Measurements from ENCODE around the gene PRKN. TPM values are rescaled to one million over a fixed set of nuclear protein-coding genes. Genes with fewer than 3 reads are reported as not detected.

The PRKN gene
- total RNA-seq, 2 experiments from 2014 or later, result 0.63 TPM; not detected in 1

GRCh38 chr6:161744211-161745067 lies 983.1 kb downstream of the PRKN start:
- no peaks in the 10 kb centered on the region for H3K4me1 Mint-ChIP-seq (ENCODE audit: low read depth)
- H3K27ac Mint-ChIP-seq, result no peak overlapping the region
- ATAC-seq (no peak), DNase-seq (no peak)
- H3K9me3 Mint-ChIP-seq (ENCODE audit: insufficient read depth), result peaks cover 3% of the 10 kb centered on the region
- no peaks in the 10 kb centered on the region for H3K36me3 Mint-ChIP-seq (ENCODE audit: low read depth)
- H3K4me3 Mint-ChIP-seq, result no peak overlapping the region
- POLR2A ChIA-PET, result no interaction called here
- CTCF ChIA-PET, result no interaction called here
- no peaks in the 10 kb centered on the region for H3K27me3 Mint-ChIP-seq (ENCODE audit: low read depth)

- H3K27ac Mint-ChIP-seq, result no peak overlapping the region
- DNase-seq (no peak), ATAC-seq (no peak)
- H3K36me3 Mint-ChIP-seq (ENCODE audit: low read depth), result no peaks in the 10 kb centered on the region
- no peaks in the 10 kb centered on the region for H3K4me1 Mint-ChIP-seq (ENCODE audit: low read depth)
- no peak overlapping the region for H3K4me3 Mint-ChIP-seq
- H3K27me3 Mint-ChIP-seq (ENCODE audit: low read depth), result no peaks in the 10 kb centered on the region
- ChIA-PET POLR2A (no interaction called here), CTCF (no interaction called here)
- H3K9me3 Mint-ChIP-seq (ENCODE audit: insufficient read depth), result peaks cover 3% of the 10 kb centered on the region
Measured at GRCh38 chr6:161743509-161744178, 983.9 kb downstream of the PRKN start.

GRCh38 chr6:161740486-161740885 lies 987.1 kb downstream of the PRKN start:
- DNase-seq, result no peak
- Mint-ChIP-seq H3K9me3 (ENCODE audit: insufficient read depth) (peaks cover 3% of the 10 kb centered on the region), H3K27me3 (ENCODE audit: low read depth) (no peaks in the 10 kb centered on the region), H3K36me3 (ENCODE audit: low read depth) (no peaks in the 10 kb centered on the region), H3K4me3 (no peak overlapping the region), H3K4me1 (ENCODE audit: low read depth) (no peaks in the 10 kb centered on the region), H3K27ac (no peak overlapping the region)
- POLR2A ChIA-PET, result no interaction called here
- CTCF ChIA-PET, result no interaction called here
- no peak for ATAC-seq

GRCh38 chr6:161736781-161737292 lies 990.7 kb downstream of the PRKN start:
- CTCF ChIA-PET, result no interaction called here
- Mint-ChIP-seq H3K27me3 (ENCODE audit: low read depth) (no peaks in the 10 kb centered on the region), H3K4me3 (no peak overlapping the region), H3K9me3 (ENCODE audit: insufficient read depth) (peaks cover 3% of the 10 kb centered on the region), H3K4me1 (ENCODE audit: low read depth) (no peaks in the 10 kb centered on the region), H3K27ac (no peak overlapping the region), H3K36me3 (ENCODE audit: low read depth) (no peaks in the 10 kb centered on the region)
- POLR2A ChIA-PET, result no interaction called here
- ATAC-seq (no peak), DNase-seq (no peak)

- Mint-ChIP-seq H3K36me3 (ENCODE audit: low read depth) (no peaks in the 10 kb centered on the region), H3K27me3 (ENCODE audit: low read depth) (no peaks in the 10 kb centered on the region)
Measured at GRCh38 chr6:161736326-161736725, 991.2 kb downstream of the PRKN start.

GRCh38 chr6:161732594-161732993 lies 995.0 kb downstream of the PRKN start:
- CTCF ChIA-PET, result no interaction called here
- no peaks in the 10 kb centered on the region for H3K36me3 Mint-ChIP-seq (ENCODE audit: low read depth)
- no peak overlapping the region for H3K27ac Mint-ChIP-seq
- no peaks in the 10 kb centered on the region for H3K4me1 Mint-ChIP-seq (ENCODE audit: low read depth)
- POLR2A ChIA-PET, result no interaction called here
- no peak for ATAC-seq
- H3K4me3 Mint-ChIP-seq, result no peak overlapping the region
- no peaks in the 10 kb centered on the region for H3K27me3 Mint-ChIP-seq (ENCODE audit: low read depth)
- H3K9me3 Mint-ChIP-seq (ENCODE audit: insufficient read depth), result no peaks in the 10 kb centered on the region
- no peak for DNase-seq

More at GRCh38 chr6:161736326-161736725, 991.2 kb downstream of the PRKN start:
- no peak for ATAC-seq
- CTCF ChIA-PET, result no interaction called here
- H3K27ac Mint-ChIP-seq, result no peak overlapping the region
- DNase-seq, result no peak
- peaks cover 3% of the 10 kb centered on the region for H3K9me3 Mint-ChIP-seq (ENCODE audit: insufficient read depth)
- POLR2A ChIA-PET, result no interaction called here
- H3K4me1 Mint-ChIP-seq (ENCODE audit: low read depth), result no peaks in the 10 kb centered on the region
- no peak overlapping the region for H3K4me3 Mint-ChIP-seq

GRCh38 chr6:161727083-161727833 lies 1000.3 kb downstream of the PRKN start:
- ATAC-seq (no peak), DNase-seq (no peak)
- Mint-ChIP-seq H3K9me3 (ENCODE audit: insufficient read depth) (no peaks in the 10 kb centered on the region), H3K27ac (no peak overlapping the region), H3K27me3 (ENCODE audit: low read depth) (no peaks in the 10 kb centered on the region), H3K4me3 (no peak overlapping the region), H3K4me1 (ENCODE audit: low read depth) (no peaks in the 10 kb centered on the region), H3K36me3 (ENCODE audit: low read depth) (no peaks in the 10 kb centered on the region)
- CTCF ChIA-PET, result no interaction called here
- POLR2A ChIA-PET, result no interaction called here

GRCh38 chr6:161722394-161722793 lies 1005.2 kb downstream of the PRKN start:
- no peaks in the 10 kb centered on the region for H3K4me1 Mint-ChIP-seq (ENCODE audit: low read depth)
- POLR2A ChIA-PET, result no interaction called here
- H3K27ac Mint-ChIP-seq, result no peak overlapping the region
- H3K27me3 Mint-ChIP-seq (ENCODE audit: low read depth), result no peaks in the 10 kb centered on the region
- CTCF ChIA-PET, result no interaction called here
- no peaks in the 10 kb centered on the region for H3K36me3 Mint-ChIP-seq (ENCODE audit: low read depth)
- no peak overlapping the region for H3K4me3 Mint-ChIP-seq
- no peak for ATAC-seq
- H3K9me3 Mint-ChIP-seq (ENCODE audit: insufficient read depth), result no peaks in the 10 kb centered on the region
- DNase-seq, result no peak

GRCh38 chr6:161721511-161721910 lies 1006.1 kb downstream of the PRKN start:
- CTCF ChIA-PET, result no interaction called here
- no peak overlapping the region for H3K27ac Mint-ChIP-seq
- DNase-seq (no peak), ATAC-seq (no peak)
- H3K4me1 Mint-ChIP-seq (ENCODE audit: low read depth), result no peaks in the 10 kb centered on the region
- H3K9me3 Mint-ChIP-seq (ENCODE audit: insufficient read depth), result no peaks in the 10 kb centered on the region
- H3K27me3 Mint-ChIP-seq (ENCODE audit: low read depth), result no peaks in the 10 kb centered on the region
- H3K4me3 Mint-ChIP-seq, result no peak overlapping the region
- POLR2A ChIA-PET, result no interaction called here
- no peaks in the 10 kb centered on the region for H3K36me3 Mint-ChIP-seq (ENCODE audit: low read depth)

GRCh38 chr6:161716176-161716575 lies 1011.4 kb downstream of the PRKN start:
- Mint-ChIP-seq H3K9me3 (ENCODE audit: insufficient read depth) (no peaks in the 10 kb centered on the region), H3K4me3 (no peak overlapping the region), H3K36me3 (ENCODE audit: low read depth) (no peaks in the 10 kb centered on the region), H3K27me3 (ENCODE audit: low read depth) (no peaks in the 10 kb centered on the region), H3K27ac (no peak overlapping the region), H3K4me1 (ENCODE audit: low read depth) (no peaks in the 10 kb centered on the region)
- ChIA-PET CTCF (no interaction called here), POLR2A (no interaction called here)
- no peak for DNase-seq
- ATAC-seq, result no peak

GRCh38 chr6:161711938-161712337 lies 1015.6 kb downstream of the PRKN start:
- Mint-ChIP-seq H3K36me3 (ENCODE audit: low read depth) (no peaks in the 10 kb centered on the region), H3K27ac (no peak overlapping the region), H3K27me3 (ENCODE audit: low read depth) (no peaks in the 10 kb centered on the region), H3K4me1 (ENCODE audit: low read depth) (no peaks in the 10 kb centered on the region), H3K4me3 (no peak overlapping the region), H3K9me3 (ENCODE audit: insufficient read depth) (no peaks in the 10 kb centered on the region)
- CTCF ChIA-PET, result no interaction called here
- POLR2A ChIA-PET, result no interaction called here
- DNase-seq, result no peak
- ATAC-seq, result no peak

- no peak for ATAC-seq
- Mint-ChIP-seq H3K27ac (no peak overlapping the region), H3K4me3 (no peak overlapping the region), H3K27me3 (ENCODE audit: low read depth) (no peaks in the 10 kb centered on the region), H3K9me3 (ENCODE audit: insufficient read depth) (no peaks in the 10 kb centered on the region), H3K36me3 (ENCODE audit: low read depth) (no peaks in the 10 kb centered on the region), H3K4me1 (ENCODE audit: low read depth) (no peaks in the 10 kb centered on the region)
- DNase-seq, result no peak
- CTCF ChIA-PET, result no interaction called here
- POLR2A ChIA-PET, result no interaction called here
Measured at GRCh38 chr6:161711515-161711914, 1016.1 kb downstream of the PRKN start.

Data from activated CD8-positive, alpha-beta T cell treated with anti-CD3 and anti-CD28 coated beads, Interleukin-2, amount 10 ng/mL, durations not matched to agents 7 days and 5 days (primary cell).